Stimulated activated CD8-positive, alpha-beta memory T cell treated with anti-CD3 and anti-CD28 coated beads, Interleukin-2, amount 100 ng/mL, for 1 hour (primary cell): Measurements from ENCODE around the gene RBM33.

ENCODE experiments used
- DNase-seq, 2 donors: peaks; one replicate each; pipeline ENCODE4 v3.0.0-alpha.2; 2020; ENCODE audit warnings: low read depth in 2 of 2

Gene RBM33

GRCh38 chr7:155725006-155725355 lies 80.5 kb downstream of the RBM33 start:
- no peak for DNase-seq

DNA sequence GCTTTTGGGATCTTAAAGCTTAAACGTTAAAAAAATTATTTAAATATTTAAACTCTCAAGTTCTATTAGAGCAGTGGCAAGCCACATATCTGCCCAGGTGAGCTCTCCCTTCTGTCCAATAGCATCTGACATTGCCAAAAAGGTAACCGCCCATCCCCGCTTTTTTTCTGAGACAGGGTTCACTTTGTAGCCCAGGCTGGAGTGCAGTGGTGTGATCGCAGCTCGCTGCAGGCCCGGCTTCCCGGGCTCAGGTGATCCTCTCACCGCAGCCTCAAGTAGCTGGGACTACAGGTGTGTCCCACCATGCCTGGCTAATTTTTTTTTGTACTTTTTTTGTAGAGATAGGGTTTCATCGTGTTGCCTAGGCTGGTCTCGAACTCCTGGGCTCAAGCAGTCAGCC lies 83.2 kb downstream of the RBM33 start:
- no peak for DNase-seq

DNA sequence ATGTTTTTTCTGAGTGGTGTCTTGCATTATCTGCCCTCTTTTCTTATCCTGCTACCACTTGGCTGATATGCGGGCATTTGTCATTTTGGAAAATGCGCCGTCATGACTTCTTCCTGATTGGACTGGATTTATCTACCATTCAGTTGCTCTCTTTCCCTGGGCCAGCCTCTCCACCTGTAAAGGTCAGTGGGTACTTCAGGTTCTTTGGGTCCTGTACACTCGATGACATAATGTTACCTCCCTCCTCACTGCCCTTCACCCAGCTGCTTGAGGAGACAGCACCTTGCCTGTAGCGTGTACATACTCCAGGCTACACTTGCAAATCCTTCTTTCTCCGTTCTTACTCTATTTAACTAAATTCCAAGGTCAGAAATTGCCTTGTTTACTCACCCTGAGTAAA lies 83.7 kb downstream of the RBM33 start:
- no peak for DNase-seq

DNA sequence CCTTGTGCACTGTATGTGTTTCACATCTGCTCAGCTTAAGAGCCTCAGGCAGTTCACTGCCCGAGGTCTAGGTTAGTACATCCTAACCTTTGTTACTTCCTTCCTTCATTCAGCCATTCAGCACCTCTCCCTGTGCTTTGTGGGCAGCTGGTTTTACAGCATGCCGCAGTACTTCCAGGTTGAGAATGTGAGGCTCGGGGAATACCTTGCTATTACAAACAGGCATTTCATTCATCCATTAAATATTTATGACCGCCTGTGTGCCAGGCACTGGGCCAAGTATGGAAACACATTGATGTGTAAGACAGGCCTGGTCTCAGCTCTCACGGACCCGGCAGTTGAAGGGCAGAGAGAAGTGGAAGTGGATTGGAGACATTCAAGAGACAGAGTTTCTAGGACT lies 85.4 kb downstream of the RBM33 start:
- no peak for DNase-seq

DNA sequence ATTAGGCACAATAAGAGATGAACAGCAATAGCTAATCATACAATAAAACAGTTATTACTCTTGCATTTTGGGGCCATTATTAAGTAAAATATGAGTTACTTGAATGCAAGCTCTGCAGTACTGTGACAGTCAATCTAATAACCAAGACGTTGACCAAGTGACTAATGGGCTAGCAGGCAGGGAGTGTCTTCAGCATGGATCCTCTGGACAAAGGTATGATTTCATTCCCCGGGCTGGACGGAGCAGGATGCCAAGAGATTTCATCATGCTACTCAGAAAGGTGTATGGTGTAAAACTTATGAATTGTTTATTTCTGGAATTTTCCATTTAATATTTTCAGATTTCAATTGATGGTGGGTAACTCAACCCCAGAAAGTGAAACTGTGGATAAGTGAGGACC lies 86.9 kb downstream of the RBM33 start:
- DNase-seq = no peak

DNA sequence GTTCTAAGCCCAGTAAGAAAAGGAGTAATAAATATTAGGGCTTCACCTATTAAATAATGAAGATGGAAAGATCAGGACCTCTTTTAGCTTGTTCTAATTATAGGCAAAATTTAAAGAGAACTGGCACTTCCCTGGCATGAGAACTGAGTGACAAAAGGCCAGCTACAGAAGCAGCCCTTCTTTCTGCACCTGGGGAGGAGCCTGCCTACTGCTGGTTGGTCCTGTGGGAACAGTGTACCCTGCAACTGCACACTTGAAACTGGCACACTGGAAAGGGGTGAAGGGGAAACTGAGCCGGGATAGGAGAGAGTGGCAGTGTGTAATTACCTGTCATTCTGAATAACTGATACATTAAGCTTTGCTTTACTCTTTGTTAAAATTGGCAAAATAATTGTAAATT lies 87.4 kb downstream of the RBM33 start:
- DNase-seq = no peak

- no peak for DNase-seq
Observed at GRCh38 chr7:155732286-155732685, 87.8 kb downstream of the RBM33 start.

DNA sequence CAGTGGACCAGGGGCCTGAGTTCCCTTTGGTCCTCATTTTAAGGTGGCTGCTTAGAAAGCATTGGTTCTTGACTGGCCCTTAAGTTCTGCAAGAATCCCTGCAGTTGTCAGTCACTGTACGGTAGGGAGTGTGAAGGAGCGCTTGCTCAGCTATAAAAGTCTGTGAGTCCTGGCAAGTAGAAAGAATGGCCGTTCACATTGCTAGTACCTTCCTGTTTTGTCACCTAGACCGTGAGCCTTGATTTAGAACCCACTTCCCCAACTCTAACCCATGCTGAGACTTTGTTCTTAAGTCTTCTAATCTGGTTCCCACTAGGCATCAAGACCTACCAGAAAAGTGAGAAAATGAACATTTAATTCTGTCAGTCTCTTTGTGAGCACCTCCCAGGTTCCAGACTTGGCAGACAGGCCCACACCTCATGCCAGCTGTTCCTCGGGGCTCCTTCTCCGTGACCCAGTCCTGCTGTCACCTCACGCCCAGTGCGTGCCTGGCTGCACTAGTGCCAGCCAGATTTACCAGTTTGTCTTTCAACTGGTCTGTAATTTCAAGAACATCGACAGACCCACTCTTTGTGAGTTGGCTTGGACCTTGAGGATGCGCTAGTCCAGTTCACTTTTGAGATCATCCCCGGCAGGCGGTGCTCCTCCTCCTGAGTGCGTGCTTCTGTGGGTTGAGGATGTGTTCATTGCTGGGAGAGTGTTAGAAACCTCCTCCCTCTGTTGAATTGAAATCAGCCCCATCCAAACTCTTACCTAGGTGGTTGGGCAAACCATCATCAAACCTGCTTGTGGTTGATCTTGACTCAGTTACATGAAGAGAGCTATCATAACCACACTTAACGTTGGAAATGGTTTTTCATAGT lies 89.4 kb downstream of the RBM33 start:
- DNase-seq = no peak

GRCh38 chr7:155734445-155734809 lies 90.0 kb downstream of the RBM33 start:
- DNase-seq = no peak

GRCh38 chr7:155735442-155736115 lies 91.1 kb downstream of the RBM33 start:
- no peak for DNase-seq

GRCh38 chr7:155737590-155737989 lies 93.1 kb downstream of the RBM33 start:
- DNase-seq = no peak

DNA sequence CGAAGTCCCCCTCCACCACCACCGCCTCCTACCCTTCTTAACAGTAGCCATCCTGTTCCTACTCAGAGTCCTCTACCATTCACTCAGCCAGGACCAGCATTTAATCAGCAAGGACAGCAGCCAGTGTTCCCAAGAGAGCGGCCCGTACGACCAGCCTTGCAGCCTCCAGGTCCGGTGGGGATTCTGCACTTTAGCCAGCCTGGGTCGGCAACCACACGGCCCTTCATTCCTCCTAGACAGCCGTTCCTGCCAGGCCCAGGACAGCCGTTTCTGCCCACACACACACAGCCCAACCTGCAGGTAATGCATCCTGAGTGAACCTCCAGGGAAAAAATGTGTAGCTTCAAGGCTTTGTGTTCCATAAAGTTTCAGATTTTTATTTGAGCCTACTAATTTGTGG lies 93.6 kb downstream of the RBM33 start:
- no peak for DNase-seq

GRCh38 chr7:155738652-155739537 lies 94.4 kb downstream of the RBM33 start:
- peak; percentile 14 to 30 for DNase-seq

- DNase-seq = no peak
Observed at GRCh38 chr7:155739538-155740143, 95.2 kb downstream of the RBM33 start.

DNA sequence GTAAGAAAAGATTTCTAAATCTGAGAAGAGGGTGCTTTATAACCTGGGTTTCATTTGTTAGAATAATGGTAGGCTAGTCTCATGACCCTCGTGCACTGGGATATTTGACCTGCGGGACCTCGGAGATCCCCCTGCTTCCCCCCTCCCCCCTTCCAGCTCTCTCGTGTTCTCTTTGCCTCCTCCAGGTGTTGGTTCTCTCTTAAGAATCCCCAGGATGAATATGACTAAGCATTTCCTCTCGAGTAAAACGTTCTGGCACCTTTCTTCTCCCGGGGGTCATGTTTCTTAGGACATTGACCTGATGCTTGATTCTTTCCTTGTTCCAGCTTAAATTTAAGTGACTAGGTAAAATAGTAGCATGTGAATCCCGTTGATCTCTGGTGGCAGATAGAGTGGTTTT lies 96.6 kb downstream of the RBM33 start:
- no peak for DNase-seq

GRCh38 chr7:155741805-155742204 lies 97.3 kb downstream of the RBM33 start:
- DNase-seq = no peak

GRCh38 chr7:155743177-155743576 lies 98.7 kb downstream of the RBM33 start:
- DNase-seq = no peak

DNA sequence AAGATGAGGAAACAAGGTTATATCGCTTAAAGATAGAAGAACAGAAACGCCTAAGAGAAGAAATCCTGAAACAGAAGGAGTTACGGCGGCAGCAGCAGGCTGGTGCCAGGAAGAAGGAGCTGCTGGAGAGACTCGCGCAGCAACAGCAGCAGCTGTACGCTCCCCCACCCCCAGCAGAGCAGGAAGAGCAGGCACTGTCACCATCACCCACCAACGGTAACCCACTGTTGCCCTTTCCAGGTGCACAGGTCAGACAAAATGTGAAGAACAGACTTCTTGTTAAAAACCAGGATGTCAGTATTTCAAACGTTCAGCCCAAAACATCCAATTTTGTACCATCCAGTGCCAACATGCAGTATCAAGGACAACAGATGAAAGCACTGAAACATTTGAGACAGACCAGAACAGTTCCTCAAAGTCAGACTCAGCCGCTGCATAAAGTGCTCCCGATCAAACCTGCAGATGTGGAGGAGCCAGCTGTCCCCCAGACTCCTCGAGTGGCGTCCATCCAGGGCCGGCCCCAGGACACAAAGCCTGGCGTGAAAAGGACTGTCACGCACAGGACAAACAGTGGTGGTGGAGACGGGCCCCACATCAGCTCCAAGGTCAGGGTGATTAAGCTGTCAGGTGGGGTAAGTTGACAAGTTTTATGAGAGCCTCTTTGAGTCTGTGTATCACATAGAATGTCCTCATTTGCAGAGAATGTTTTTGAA lies 100.7 kb downstream of the RBM33 start:
- DNase-seq = no peak

- DNase-seq = no peak
Observed at GRCh38 chr7:155745737-155746136, 101.3 kb downstream of the RBM33 start.

GRCh38 chr7:155746188-155746587 lies 101.7 kb downstream of the RBM33 start:
- DNase-seq = no peak

DNA sequence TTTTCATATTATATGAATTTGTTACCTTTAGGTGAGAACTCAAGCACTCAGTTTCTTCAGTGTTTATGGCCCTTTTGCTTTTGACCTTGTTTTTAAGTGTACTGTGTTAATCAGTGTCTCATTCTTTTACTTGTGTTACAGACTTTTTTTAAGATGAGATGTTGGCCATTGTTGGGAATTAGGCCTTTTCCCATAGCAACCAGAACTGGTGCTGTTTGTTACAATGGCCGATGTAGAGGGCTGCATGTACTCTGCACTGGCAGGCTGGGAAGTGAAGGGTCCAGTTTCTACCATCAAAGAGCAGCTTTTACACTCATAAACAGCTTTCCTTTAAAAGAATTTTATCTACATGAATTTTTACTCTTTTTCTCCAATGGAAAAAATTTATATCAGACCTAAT lies 102.7 kb downstream of the RBM33 start:
- DNase-seq = no peak
